HG03521 (cell line): ENCODE data around the gene MAST1.
"Not testable (repeated sequence)": the region's sequence is repeated elsewhere in the genome, so short reads cannot be mapped to it uniquely, and the experiment has no call there.

Source experiments
- ATAC-seq: cut with Tn5 transposase; IDR thresholded peaks from one replicate; pipeline ENCODE4 v1.9.1; 2021; ENCODE audit warnings: mild to moderate bottlenecking, moderate library complexity; ENCODE audit not compliant: unreplicated experiment

Gene MAST1

GRCh38 chr19:12888006-12888603, 49.8 kb downstream of the MAST1 start:
- ATAC-seq, result no peak

- ATAC-seq, result not testable (repeated sequence)
These were observed 52.0 kb downstream of the MAST1 start for GRCh38 chr19:12890299-12890786.

- ATAC-seq, result peak; percentile 86
These were observed 52.7 kb downstream of the MAST1 start, which contains the start of gene GCDH for GRCh38 chr19:12890787-12891552. GCDH (plus strand) TSS chr19:12891160; CDS start chr19:12891305, 145 bp downstream.

GRCh38 chr19:12891553-12892021, 53.3 kb downstream of the MAST1 start:
- no peak for ATAC-seq

- ATAC-seq, result no peak
These were observed 55.3 kb downstream of the MAST1 start for GRCh38 chr19:12893582-12893981.

GRCh38 chr19:12896460-12896859, 58.1 kb downstream of the MAST1 start:
- ATAC-seq, result no peak

- peak; percentile 58 for ATAC-seq
These were observed 61.7 kb downstream of the MAST1 start for GRCh38 chr19:12899891-12900518.

- ATAC-seq, result no peak
These were observed 68.9 kb downstream of the MAST1 start for GRCh38 chr19:12907166-12907565.

- ATAC-seq, result no peak
These were observed 74.3 kb downstream of the MAST1 start for GRCh38 chr19:12912571-12912970.

GRCh38 chr19:12913011-12913561, 74.8 kb downstream of the MAST1 start:
- no peak for ATAC-seq

GRCh38 chr19:12913851-12914690, 75.8 kb downstream of the MAST1 start:
- ATAC-seq, result no peak

- not testable (repeated sequence) for ATAC-seq
These were observed 77.5 kb downstream of the MAST1 start for GRCh38 chr19:12915860-12916259.

- ATAC-seq, result no peak
These were observed 79.9 kb downstream of the MAST1 start for GRCh38 chr19:12918253-12918652.

- no peak for ATAC-seq
These were observed 82.7 kb downstream of the MAST1 start for GRCh38 chr19:12921047-12921446.

GRCh38 chr19:12922959-12923358, 84.6 kb downstream of the MAST1 start:
- no peak for ATAC-seq
